IPS-18a (cell line): ENCODE results near the gene KNDC1.
"Not testable (repeated sequence)": the region's sequence is repeated elsewhere in the genome, so short reads cannot be mapped to it uniquely, and the experiment has no call there.

Source experiments
- H3K27ac ChIP-seq: one replicate; pipeline ENCODE4 v1.5.1; 2013; ENCODE audit warnings: low read length
- H3K27me3 ChIP-seq: one replicate; pipeline ENCODE4 v1.6.1; 2013; ENCODE audit warnings: mild to moderate bottlenecking, low read length; ENCODE audit not compliant: control insufficient read depth, insufficient read depth
- H3K36me3 ChIP-seq: one replicate; pipeline ENCODE4 v1.6.1; 2013; ENCODE audit warnings: low read depth, low read length; ENCODE audit not compliant: control insufficient read depth
- H3K4me1 ChIP-seq: one replicate; pipeline ENCODE4 v1.6.1; 2013; ENCODE audit warnings: low read depth, low read length; ENCODE audit not compliant: control insufficient read depth
- H3K4me3 ChIP-seq: one replicate; pipeline ENCODE4 v1.5.1; 2013; ENCODE audit warnings: low read length
- H3K9ac ChIP-seq: one replicate; pipeline ENCODE4 v1.6.1; 2013; ENCODE audit warnings: mild to moderate bottlenecking, low read length, moderate library complexity
- H3K9me3 ChIP-seq: one replicate; pipeline ENCODE4 v1.6.1; 2013; ENCODE audit warnings: low read depth, low read length; ENCODE audit not compliant: control insufficient read depth

The KNDC1 gene

GRCh38 chr10:133150226-133150625, 9.8 kb upstream of the KNDC1 start:
- Histone ChIP-seq H3K27me3 (no peaks in the 10 kb centered on the region), H3K4me1 (peaks cover 21% of the 10 kb centered on the region), H3K9ac (no peak overlapping the region), H3K4me3 (no peak overlapping the region), H3K9me3 (no peaks in the 10 kb centered on the region), H3K27ac (no peak overlapping the region), H3K36me3 (no peaks in the 10 kb centered on the region)

GRCh38 chr10:133150656-133151055, 9.4 kb upstream of the KNDC1 start:
- Histone ChIP-seq H3K27me3 (no peaks in the 10 kb centered on the region), H3K36me3 (no peaks in the 10 kb centered on the region), H3K4me1 (peaks cover 21% of the 10 kb centered on the region), H3K27ac (peak overlapping the region; percentile 0), H3K9ac (no peak overlapping the region), H3K9me3 (no peaks in the 10 kb centered on the region), H3K4me3 (no peak overlapping the region)

GRCh38 chr10:133151071-133151470, 8.9 kb upstream of the KNDC1 start:
- H3K9ac ChIP-seq, result peak overlapping the region; percentile 63
- not testable (repeated sequence) for H3K9me3 ChIP-seq

GRCh38 chr10:133151543-133151972, 8.5 kb upstream of the KNDC1 start:
- peak overlapping the region; percentile 40 for H3K4me3 ChIP-seq
- H3K27ac ChIP-seq, result peak overlapping the region; percentile 93
- H3K36me3 ChIP-seq, result no peaks in the 10 kb centered on the region
- H3K27me3 ChIP-seq, result no peaks in the 10 kb centered on the region
- H3K9me3 ChIP-seq, result no peaks in the 10 kb centered on the region
- peak overlapping the region; percentile 63 for H3K9ac ChIP-seq
- H3K4me1 ChIP-seq, result peaks cover 18% of the 10 kb centered on the region

More at GRCh38 chr10:133151071-133151470, 8.9 kb upstream of the KNDC1 start:
- not testable (repeated sequence) for H3K36me3 ChIP-seq, H3K27me3 ChIP-seq
- Histone ChIP-seq H3K4me1 (peaks cover 21% of the 10 kb centered on the region), H3K4me3 (peak overlapping the region; percentile 40), H3K27ac (peak overlapping the region; percentile 93)

GRCh38 chr10:133154411-133154810, 5.6 kb upstream of the KNDC1 start:
- Histone ChIP-seq H3K4me3 (no peak overlapping the region), H3K27me3 (no peaks in the 10 kb centered on the region), H3K36me3 (no peaks in the 10 kb centered on the region), H3K27ac (no peak overlapping the region), H3K9ac (no peak overlapping the region), H3K4me1 (peaks cover 20% of the 10 kb centered on the region), H3K9me3 (no peaks in the 10 kb centered on the region)

- Histone ChIP-seq H3K27ac (no peak overlapping the region), H3K4me3 (no peak overlapping the region), H3K4me1 (peaks cover 20% of the 10 kb centered on the region), H3K9me3 (no peaks in the 10 kb centered on the region), H3K36me3 (no peaks in the 10 kb centered on the region), H3K27me3 (no peaks in the 10 kb centered on the region), H3K9ac (no peak overlapping the region)
These were observed 4.8 kb upstream of the KNDC1 start for GRCh38 chr10:133154996-133155778.

- Histone ChIP-seq H3K36me3 (no peaks in the 10 kb centered on the region), H3K4me1 (peaks cover 16% of the 10 kb centered on the region), H3K27ac (no peak overlapping the region)
These were observed 3.1 kb upstream of the KNDC1 start for GRCh38 chr10:133156674-133157579.

GRCh38 chr10:133157662-133158436, 2.2 kb upstream of the KNDC1 start:
- no peak overlapping the region for H3K9ac ChIP-seq

More at GRCh38 chr10:133156674-133157579, 3.1 kb upstream of the KNDC1 start:
- Histone ChIP-seq H3K27me3 (peaks cover 10% of the 10 kb centered on the region), H3K9ac (no peak overlapping the region), H3K4me3 (no peak overlapping the region), H3K9me3 (no peaks in the 10 kb centered on the region)

GRCh38 chr10:133158437-133158755, 1.6 kb upstream of the KNDC1 start:
- Histone ChIP-seq H3K9me3 (no peaks in the 10 kb centered on the region), H3K36me3 (no peaks in the 10 kb centered on the region), H3K9ac (no peak overlapping the region), H3K27ac (no peak overlapping the region), H3K4me3 (no peak overlapping the region), H3K4me1 (peaks cover 10% of the 10 kb centered on the region), H3K27me3 (peaks cover 10% of the 10 kb centered on the region)

More at GRCh38 chr10:133157662-133158436, 2.2 kb upstream of the KNDC1 start:
- Histone ChIP-seq H3K27ac (no peak overlapping the region), H3K4me1 (peaks cover 10% of the 10 kb centered on the region), H3K36me3 (no peaks in the 10 kb centered on the region), H3K4me3 (no peak overlapping the region), H3K27me3 (peaks cover 10% of the 10 kb centered on the region), H3K9me3 (no peaks in the 10 kb centered on the region)

GRCh38 chr10:133158756-133159610, 1.0 kb upstream of the KNDC1 start:
- Histone ChIP-seq H3K9ac (no peak overlapping the region), H3K27ac (no peak overlapping the region), H3K4me3 (no peak overlapping the region), H3K4me1 (peaks cover 10% of the 10 kb centered on the region), H3K36me3 (no peaks in the 10 kb centered on the region), H3K27me3 (peaks cover 10% of the 10 kb centered on the region), H3K9me3 (no peaks in the 10 kb centered on the region)
